OCI-LY7 (cell line): ENCODE results near the gene OR52D1. TPM values are rescaled to one million over a fixed set of nuclear protein-coding genes. Genes with fewer than 3 reads are reported as not detected.
A peak's percentile ranks its signal among the peaks of the same experiment; 100 is the strongest.

Experiments
- BruUV-seq: library from RNA; stranded (reverse); fragments of 400-500 nt; replicated peaks from 2 replicates; lab custom pipeline; 2021; lab: Mats Ljungman, UMichigan
- CTCF ChIA-PET: fragments of 300-600 bp; sonication (Branson Sonifier 250); formaldehyde crosslinking; loops from one replicate; lab custom pipeline; 2022; ENCODE audit warnings: antibody characterized with exemption; ENCODE audit not compliant: unreplicated experiment; lab: Charles Lee
- POLR2A ChIA-PET: fragments of 300-600 bp; sonication (Branson Sonifier 250); formaldehyde crosslinking; loops from one replicate; lab custom pipeline; 2022; ENCODE audit warnings: antibody characterized with exemption; lab: Charles Lee
- DNase-seq: peaks from one replicate; pipeline ENCODE4 v3.0.0-alpha.2; 2015; ENCODE audit warnings: low spot score
- H2AFZ ChIP-seq: fragments of 200-600 bp; sonication (generic), shearing (Covaris generic); 2 replicates; pipeline ENCODE4 v1.6.1; 2014; ENCODE audit warnings: mild to moderate bottlenecking, antibody characterized with exemption, low read length, moderate library complexity
- H3K27ac ChIP-seq: fragments of 200-600 bp; sonication (generic); 2 replicates; pipeline ENCODE4 v1.5.1; 2014; ENCODE audit warnings: mixed run types, low read depth, mild to moderate bottlenecking, moderate library complexity, low read length, inconsistent platforms; ENCODE audit not compliant: poor library complexity, severe bottlenecking
- H3K36me3 ChIP-seq: fragments of 200-600 bp; sonication (generic); 2 replicates; pipeline ENCODE4 v1.6.1; 2014; ENCODE audit warnings: mild to moderate bottlenecking, antibody characterized with exemption, low read length, moderate library complexity, mixed read lengths; ENCODE audit not compliant: insufficient read depth
- H3K4me1 ChIP-seq: fragments of 200-600 bp; sonication (generic); 2 replicates; pipeline ENCODE4 v1.5.1; 2014; ENCODE audit warnings: mild to moderate bottlenecking, low read length; ENCODE audit not compliant: insufficient read depth, poor library complexity, severe bottlenecking
- H3K4me2 ChIP-seq: fragments of 200-600 bp; sonication (generic); 2 replicates; pipeline ENCODE4 v1.6.1; 2014; ENCODE audit warnings: mild to moderate bottlenecking, low read length
- H3K4me3 ChIP-seq: fragments of 200-600 bp; sonication (generic); 2 replicates; pipeline ENCODE4 v1.5.1; 2014; ENCODE audit warnings: mild to moderate bottlenecking, low read depth, low read length; ENCODE audit not compliant: poor library complexity, severe bottlenecking
- H3K79me2 ChIP-seq: fragments of 200-600 bp; sonication (generic); 2 replicates; pipeline ENCODE4 v1.6.1; 2016; ENCODE audit warnings: low read depth, mild to moderate bottlenecking, low read length, moderate library complexity, mixed read lengths; ENCODE audit not compliant: insufficient read depth
- H3K9me2 ChIP-seq: fragments of 200-600 bp; sonication (generic); 2 replicates; pipeline ENCODE4 v1.6.1; 2016; ENCODE audit warnings: mild to moderate bottlenecking, low read length, mixed read lengths; ENCODE audit not compliant: insufficient read depth
- H3K9me3 ChIP-seq: fragments of 200-600 bp; sonication (generic); 2 replicates; pipeline ENCODE4 v1.6.1; 2014; ENCODE audit warnings: mild to moderate bottlenecking, mixed run types, low read length, mixed read lengths
- H4K20me1 ChIP-seq: fragments of 200-600 bp; sonication (generic); 2 replicates; pipeline ENCODE4 v1.6.1; 2014; ENCODE audit warnings: mild to moderate bottlenecking, antibody characterized with exemption, low read length, moderate library complexity, mixed read lengths; ENCODE audit not compliant: insufficient read depth
- EZH2phosphoT487 ChIP-seq: fragments of 200-600 bp; sonication (generic); IDR thresholded peaks from 2 replicates; pipeline ENCODE4 v1.6.1; 2018; ENCODE audit warnings: low read depth, borderline replicate concordance, mild to moderate bottlenecking, mixed run types, antibody characterized with exemption, low read length, moderate library complexity, mixed read lengths
- intact Hi-C: fragments of 100-400 bp; cut with micrococcal nuclease; formaldehyde crosslinking; loops from one replicate; pipeline ENCODE4 v1.10.0; 2022; ENCODE audit not compliant: unreplicated experiment
- total RNA-seq, 2 experiments: library from RNA; depleted of rRNA in 1 of 2; stranded (reverse); fragments of >200 nt in 1 of 2; shearing (Covaris generic) in 1 of 2; gene quantifications; 2 replicates each; pipeline ENCODE4 v1.2.3, GENCODE V29; 2014 to 2022
- TF ChIP-seq, protein P1 (sequence below): fragments of 200-600 bp; sonication (generic); conservative IDR thresholded peaks from 2 replicates; pipeline ENCODE4 v1.5.1; 2014; ENCODE audit warnings: mild to moderate bottlenecking, antibody characterized with exemption, low read length, moderate library complexity, mixed read lengths

Gene OR52D1
- total RNA-seq, 2 experiments from 2014 or later: not detected

DNA sequence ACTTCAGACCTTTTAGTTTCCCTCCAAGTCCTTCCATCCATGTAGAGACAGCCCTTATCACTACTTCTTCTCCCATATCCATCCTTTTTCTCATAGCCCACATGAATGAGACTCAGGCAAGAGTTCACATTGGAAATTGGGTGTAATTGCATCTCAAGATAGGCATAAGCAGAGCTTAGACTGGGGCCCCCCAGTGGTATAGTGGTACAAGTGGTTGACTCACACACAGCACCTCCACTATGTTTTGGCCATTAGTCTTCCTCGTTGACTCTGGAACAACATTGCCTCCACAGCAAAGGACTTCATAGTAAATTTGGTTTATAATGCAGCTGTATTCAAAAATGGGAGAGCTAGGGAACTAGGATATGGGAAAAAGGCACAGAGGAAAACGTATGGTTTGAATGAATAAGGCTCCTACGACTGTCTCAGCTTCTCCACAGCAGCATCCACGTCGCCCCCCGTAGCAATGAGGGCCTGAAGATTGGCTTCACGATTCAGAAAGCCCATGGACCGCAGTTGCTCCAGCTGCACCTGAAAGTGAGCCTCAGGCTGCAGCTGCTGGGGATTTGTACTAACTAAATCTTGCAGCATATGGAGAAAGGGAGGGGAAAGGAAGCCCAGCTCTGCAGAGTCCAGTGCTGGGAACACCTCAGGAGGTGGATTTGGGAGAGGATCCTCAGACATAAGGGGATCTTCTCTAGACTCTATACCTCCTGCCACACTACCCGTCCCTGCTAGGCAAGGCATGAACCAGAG, 18.9 kb downstream of the OR52D1 start:
- BruUV-seq: no TSS peak
- no peaks in the 10 kb centered on the region for H3K36me3 ChIP-seq
- no peak overlapping the region for H3K27ac ChIP-seq
- TF ChIP-seq, protein P1, sequence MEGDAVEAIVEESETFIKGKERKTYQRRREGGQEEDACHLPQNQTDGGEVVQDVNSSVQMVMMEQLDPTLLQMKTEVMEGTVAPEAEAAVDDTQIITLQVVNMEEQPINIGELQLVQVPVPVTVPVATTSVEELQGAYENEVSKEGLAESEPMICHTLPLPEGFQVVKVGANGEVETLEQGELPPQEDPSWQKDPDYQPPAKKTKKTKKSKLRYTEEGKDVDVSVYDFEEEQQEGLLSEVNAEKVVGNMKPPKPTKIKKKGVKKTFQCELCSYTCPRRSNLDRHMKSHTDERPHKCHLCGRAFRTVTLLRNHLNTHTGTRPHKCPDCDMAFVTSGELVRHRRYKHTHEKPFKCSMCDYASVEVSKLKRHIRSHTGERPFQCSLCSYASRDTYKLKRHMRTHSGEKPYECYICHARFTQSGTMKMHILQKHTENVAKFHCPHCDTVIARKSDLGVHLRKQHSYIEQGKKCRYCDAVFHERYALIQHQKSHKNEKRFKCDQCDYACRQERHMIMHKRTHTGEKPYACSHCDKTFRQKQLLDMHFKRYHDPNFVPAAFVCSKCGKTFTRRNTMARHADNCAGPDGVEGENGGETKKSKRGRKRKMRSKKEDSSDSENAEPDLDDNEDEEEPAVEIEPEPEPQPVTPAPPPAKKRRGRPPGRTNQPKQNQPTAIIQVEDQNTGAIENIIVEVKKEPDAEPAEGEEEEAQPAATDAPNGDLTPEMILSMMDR: peak; percentile 38; the same call in 1 of the 2 replicates
- no peak for TF ChIP-seq EZH2phosphoT487
- H4K20me1 ChIP-seq: no peaks in the 10 kb centered on the region
- no peak overlapping the region for H2AFZ ChIP-seq
- intact Hi-C loops: no loop called here
- H3K9me2 ChIP-seq: no peaks in the 10 kb centered on the region
- no peak overlapping the region for H3K4me3 ChIP-seq
- no peaks in the 10 kb centered on the region for H3K79me2 ChIP-seq
- ChIA-PET CTCF (no interaction called here), POLR2A (interaction anchor here (0.6 to 1.0 kb wide), 2 partner anchors 12 to 192 kb away, joined by 3 to 4 read pairs; no protein-coding TSS in a partner anchor)
- H3K4me1 ChIP-seq: no peaks in the 10 kb centered on the region
- no peaks in the 10 kb centered on the region for H3K9me3 ChIP-seq
- peak; percentile 6 for DNase-seq
- H3K4me2 ChIP-seq: no peak overlapping the region

DNA sequence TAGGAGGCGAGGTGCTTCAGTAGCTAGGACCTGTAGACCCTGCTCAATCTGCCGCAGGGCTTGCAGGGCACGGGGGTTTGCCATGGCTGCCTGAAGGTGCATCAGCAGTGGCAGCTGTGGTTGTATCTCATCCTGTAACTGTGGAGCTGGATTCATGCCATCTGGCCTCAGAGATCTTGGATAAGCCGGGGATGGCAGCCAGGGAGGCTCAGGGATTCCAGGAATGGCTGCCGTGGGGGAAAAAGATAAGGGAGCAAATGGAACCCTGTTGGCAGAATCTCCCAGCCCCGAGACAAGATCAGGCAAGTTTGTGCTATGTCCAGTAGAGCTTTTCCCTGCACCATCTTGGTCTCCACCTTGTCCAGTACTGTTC, 19.4 kb downstream of the OR52D1 start:
- BruUV-seq: no TSS peak
- TF ChIP-seq, protein P1: no peak
- TF ChIP-seq EZH2phosphoT487: no peak
- POLR2A ChIA-PET: interaction anchor here (0.6 kb wide), 1 partner anchor 191 kb away, joined by 3 read pairs; no protein-coding TSS in a partner anchor
- H3K9me3 ChIP-seq: no peaks in the 10 kb centered on the region
- CTCF ChIA-PET: no interaction called here
- no peaks in the 10 kb centered on the region for H4K20me1 ChIP-seq
- no peak overlapping the region for H3K4me2 ChIP-seq
- no peaks in the 10 kb centered on the region for H3K36me3 ChIP-seq
- intact Hi-C loops: no loop called here
- H2AFZ ChIP-seq: no peak overlapping the region
- no peaks in the 10 kb centered on the region for H3K4me1 ChIP-seq
- no peak for DNase-seq
- H3K27ac ChIP-seq: no peak overlapping the region
- H3K9me2 ChIP-seq: no peaks in the 10 kb centered on the region
- no peak overlapping the region for H3K4me3 ChIP-seq
- no peaks in the 10 kb centered on the region for H3K79me2 ChIP-seq

DNA sequence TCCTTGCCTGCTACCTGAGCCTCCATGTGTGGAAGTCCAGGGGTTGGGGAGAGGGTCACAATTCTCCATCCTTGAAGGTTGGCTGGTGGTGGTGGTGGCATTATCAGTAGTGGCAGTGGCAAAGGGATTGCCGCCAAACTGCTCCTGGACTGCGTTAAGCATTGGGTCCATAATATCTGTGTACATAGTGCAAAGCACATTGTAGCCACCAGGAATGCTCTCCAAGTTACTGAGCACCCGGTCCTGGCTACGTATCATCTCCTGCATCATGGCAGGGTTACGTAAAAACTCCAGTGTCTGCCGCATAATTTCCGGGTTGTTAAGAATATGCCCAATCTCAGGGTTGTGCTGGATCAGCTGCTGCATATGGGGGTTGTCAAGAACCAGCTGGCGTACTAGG, 20.1 kb downstream of the OR52D1 start:
- BruUV-seq: no TSS peak
- Histone ChIP-seq H3K36me3 (no peaks in the 10 kb centered on the region), H3K9me3 (no peaks in the 10 kb centered on the region), H3K4me3 (no peak overlapping the region), H2AFZ (no peak overlapping the region), H3K4me1 (no peaks in the 10 kb centered on the region), H4K20me1 (no peaks in the 10 kb centered on the region), H3K79me2 (no peaks in the 10 kb centered on the region), H3K9me2 (no peaks in the 10 kb centered on the region), H3K27ac (no peak overlapping the region), H3K4me2 (no peak overlapping the region)
- TF ChIP-seq, protein P1: no peak
- TF ChIP-seq EZH2phosphoT487: no peak
- ChIA-PET POLR2A (no interaction called here), CTCF (no interaction called here)
- intact Hi-C loops: no loop called here
- DNase-seq: no peak
